Hepatic stellate cell (primary cell): ENCODE measurements around the gene CD44.

ENCODE experiments used
- DNase-seq: peaks from one replicate; pipeline ENCODE4 v3.0.0; 2011; ENCODE audit warnings: low spot score

CD44 gene

DNA sequence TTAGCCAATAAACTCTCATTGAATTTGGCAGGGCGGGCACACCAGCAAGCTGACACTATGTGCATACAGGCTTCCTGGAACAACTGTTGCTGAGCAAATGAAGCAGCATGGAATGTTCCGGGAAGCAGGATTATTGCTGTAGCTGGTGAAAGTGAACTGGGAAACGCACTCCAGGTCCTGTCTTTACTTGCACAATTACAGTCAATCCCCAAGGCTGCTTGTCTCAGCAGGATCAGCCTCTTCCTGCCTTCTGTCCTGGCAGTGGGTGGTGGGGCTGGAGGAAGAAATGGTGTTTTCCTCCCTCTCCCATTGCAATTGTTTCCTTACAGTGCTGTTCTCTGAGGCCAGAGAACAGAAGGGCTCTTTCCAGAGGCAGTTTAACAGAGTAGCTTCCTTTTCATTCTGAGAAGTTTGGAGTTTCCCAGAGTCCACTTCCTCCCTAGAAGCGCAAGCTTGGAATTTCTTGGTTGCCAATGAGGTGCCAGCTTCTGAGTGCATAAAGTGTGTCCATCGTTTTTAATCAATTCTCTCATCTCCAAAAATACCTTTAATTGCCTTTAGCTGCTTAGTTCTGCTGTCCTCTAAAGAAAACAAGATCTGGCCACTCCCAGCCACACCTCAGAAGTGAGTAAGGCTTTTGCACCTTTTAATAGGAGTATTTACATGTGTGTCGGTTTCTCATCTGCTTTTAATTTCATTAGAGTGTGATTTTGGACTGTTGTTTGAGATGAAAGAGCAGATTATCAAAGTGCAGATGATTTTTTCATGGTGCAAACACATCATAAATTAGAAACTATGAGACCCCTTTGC, 19.9 kb downstream of the CD44 start:
- DNase-seq, result no peak

- DNase-seq, result no peak
These were observed 21.4 kb downstream of the CD44 start for GRCh38 chr11:35160246-35160824.

GRCh38 chr11:35160902-35161597, 22.1 kb downstream of the CD44 start:
- no peak for DNase-seq

- no peak for DNase-seq
These were observed 23.8 kb downstream of the CD44 start for GRCh38 chr11:35162745-35163144.

GRCh38 chr11:35163209-35163608, 24.2 kb downstream of the CD44 start:
- DNase-seq, result no peak

GRCh38 chr11:35163702-35164496, 24.9 kb downstream of the CD44 start:
- DNase-seq, result no peak

DNA sequence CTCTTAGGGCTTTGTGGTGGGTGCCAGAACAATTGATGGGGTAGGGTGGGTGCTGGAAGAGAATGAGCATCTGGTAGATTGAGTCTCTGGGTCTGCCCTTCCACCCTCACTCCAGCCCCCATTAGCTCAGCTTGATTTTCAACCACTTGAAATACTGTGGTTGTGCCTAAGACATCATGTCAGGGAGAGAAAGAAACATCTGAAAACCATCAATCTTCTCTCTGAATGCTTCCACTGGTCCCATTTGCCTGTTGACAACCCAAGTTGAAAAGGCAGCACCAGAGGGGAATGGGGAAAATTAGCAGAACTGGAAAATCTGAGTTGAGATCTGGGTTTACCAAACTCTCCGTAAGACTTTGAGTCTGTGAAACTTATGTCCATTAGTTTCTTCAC, 26.1 kb downstream of the CD44 start:
- DNase-seq, result no peak

DNA sequence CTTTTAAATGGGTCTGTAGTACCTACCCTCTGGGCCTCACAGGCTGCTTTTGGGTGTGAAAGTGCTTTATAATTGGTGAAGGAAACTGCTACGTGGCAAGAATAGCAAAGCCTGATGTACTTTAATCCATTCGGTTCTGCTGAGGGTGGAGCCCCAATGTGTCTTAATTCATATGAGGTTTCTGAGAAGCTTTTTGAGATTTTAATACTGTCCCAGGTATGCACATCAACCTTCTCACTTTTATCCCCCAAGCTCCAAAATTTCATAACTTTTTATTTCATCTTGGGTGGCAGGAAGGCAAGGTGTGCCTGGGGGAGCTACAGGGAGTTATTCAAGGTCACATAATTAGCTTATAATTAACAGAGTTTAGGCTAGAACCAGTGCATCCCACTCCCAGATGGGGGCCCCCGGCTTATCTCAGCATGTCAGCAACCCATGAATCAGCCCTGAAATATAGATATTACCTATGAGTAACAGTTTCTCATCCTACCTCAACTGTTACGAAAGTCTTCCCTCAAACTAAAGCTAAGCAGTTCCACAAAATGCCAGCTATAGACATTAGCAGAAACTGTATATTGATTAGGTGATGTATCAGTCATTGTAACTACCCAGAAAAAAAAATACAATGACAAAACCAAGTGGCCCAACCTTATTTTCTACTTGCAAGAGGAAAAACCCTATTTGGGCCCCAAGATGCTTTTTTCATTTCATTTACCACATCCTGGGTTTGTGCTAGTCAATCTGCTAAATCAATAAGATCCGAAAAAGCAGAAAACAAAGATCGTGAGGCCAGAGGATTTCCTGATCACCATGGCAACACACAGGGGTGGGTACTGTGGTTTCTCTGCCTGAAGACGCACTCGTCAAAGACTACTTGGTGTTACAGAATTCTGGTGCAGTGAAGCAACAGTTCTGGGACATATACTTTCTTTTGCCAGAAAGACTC, 26.7 kb downstream of the CD44 start:
- no peak for DNase-seq

GRCh38 chr11:35166369-35167360, 27.7 kb downstream of the CD44 start:
- peak; percentile 51 for DNase-seq

DNA sequence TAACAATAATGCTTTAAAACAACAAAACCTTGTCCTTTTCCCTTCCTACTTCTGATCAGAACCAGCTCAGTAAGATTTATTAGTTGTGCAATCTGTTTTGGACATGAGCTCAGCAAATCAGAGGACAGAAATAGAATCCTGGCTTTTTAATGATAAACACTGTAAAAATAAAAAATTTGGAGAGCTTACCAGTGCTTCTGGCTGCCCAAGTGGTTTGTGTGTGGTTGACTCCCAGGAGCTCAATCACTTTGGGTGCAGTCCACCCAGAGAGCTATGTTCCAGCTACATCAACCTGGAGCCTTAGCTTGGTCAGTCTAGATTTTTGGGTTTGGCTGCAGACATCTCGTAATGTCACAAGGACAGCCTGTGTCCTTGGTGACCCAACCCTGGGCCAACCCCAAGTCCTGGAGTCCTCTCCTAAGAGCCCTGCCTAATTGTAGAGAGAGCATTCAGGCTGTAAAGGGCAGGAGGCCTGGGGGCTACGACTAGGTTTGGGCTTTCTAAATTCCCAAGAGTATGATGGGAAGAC, 28.5 kb downstream of the CD44 start:
- no peak for DNase-seq

DNA sequence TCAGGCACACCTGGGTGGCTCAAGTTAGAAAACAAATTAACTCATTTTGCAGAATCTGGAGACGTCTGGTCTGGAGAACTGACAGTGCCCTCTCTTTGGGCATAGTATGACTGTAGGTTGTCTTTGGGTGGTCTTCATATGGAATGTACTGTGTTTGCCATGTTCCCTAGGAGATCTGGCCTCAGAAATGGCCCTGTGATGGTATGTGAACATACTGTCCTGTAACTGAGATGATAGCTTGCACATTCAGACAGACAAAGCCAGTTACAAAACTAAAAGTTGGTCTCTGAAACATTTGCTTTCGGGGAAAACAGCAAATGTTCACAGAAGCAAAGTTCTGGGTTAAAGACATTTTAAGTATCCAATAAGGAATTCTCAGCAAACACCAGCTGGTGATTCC, 29.7 kb downstream of the CD44 start:
- no peak for DNase-seq

DNA sequence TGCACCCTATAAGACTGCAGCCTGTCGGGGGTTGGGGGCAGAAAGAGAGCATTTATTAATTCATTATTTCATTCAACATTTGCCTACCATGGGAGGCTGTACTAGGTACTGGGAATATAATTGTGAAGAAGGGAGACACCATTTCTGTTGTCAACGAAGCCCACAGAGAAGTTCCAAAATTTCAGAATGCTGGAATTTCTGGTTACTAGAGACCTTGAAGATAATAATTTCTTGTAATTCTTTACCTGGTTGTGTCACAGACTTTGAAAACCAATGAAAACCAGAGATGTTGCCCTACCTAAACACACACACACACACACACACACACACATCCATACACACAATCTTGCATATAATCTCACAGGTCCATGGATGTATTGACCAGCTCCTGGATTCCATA, 30.1 kb downstream of the CD44 start:
- DNase-seq, result no peak

DNA sequence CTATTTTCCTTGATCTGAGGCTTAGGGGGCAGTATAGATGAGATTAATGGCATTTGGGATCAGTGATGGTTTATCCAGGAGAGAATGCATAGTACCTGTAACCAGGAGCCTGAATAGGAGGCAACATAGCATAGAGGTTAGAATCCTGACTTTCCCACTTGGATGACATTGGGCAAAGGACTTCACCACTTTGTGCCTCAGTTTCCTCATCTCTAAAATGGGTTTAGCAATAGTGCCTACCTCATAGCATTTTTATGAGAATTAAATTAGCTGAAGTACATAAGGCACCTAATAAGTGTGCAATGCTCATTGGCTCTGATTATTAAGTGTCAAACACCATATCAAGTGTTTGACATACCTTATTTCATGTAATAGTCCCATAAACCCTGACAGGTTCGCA, 30.8 kb downstream of the CD44 start:
- no peak for DNase-seq

- no peak for DNase-seq
These were observed 31.5 kb downstream of the CD44 start for GRCh38 chr11:35170503-35170902.

DNA sequence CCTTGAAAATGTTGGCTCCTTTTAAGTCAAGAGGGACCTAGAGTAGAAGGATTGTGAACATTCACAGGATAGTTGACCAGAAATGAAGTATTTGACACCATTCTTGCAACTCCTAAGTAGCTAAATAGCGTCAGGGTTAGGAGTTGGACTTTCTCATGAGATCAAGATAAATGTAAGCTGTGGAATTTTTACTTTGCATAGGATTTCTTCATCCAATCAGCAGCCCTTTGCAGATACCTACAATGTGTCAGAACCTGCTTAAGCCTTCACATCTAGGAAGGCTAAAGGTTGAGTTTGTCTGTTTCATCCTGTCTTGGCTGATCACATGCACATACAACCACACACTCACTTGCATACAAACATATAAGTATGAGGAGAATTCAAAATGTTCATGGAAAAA, 32.3 kb downstream of the CD44 start:
- DNase-seq, result no peak

DNA sequence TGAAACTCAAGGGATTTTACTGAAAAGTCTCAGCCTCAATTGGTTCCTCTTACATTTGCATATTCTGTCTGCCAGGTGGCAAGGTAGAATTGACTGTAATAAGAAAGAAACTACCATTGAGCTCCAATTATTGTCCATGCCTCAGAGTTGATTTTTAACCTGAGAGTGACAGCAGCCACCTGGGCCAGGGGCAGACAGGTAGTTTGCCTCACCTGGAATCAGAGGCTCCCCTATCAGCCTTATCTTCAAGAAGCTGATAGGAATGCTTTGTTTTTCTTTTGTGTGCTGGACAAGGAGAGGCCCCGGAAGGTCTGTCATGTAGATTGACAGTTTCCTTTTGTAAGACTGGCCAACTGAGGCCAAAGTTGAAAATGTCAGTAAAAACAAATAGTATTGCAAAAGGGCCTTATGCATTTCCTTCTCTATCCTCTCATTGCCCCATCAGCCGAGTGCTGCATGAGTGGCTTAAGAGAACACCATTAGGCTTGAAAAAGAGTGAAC, 34.1 kb downstream of the CD44 start:
- no peak for DNase-seq

DNA sequence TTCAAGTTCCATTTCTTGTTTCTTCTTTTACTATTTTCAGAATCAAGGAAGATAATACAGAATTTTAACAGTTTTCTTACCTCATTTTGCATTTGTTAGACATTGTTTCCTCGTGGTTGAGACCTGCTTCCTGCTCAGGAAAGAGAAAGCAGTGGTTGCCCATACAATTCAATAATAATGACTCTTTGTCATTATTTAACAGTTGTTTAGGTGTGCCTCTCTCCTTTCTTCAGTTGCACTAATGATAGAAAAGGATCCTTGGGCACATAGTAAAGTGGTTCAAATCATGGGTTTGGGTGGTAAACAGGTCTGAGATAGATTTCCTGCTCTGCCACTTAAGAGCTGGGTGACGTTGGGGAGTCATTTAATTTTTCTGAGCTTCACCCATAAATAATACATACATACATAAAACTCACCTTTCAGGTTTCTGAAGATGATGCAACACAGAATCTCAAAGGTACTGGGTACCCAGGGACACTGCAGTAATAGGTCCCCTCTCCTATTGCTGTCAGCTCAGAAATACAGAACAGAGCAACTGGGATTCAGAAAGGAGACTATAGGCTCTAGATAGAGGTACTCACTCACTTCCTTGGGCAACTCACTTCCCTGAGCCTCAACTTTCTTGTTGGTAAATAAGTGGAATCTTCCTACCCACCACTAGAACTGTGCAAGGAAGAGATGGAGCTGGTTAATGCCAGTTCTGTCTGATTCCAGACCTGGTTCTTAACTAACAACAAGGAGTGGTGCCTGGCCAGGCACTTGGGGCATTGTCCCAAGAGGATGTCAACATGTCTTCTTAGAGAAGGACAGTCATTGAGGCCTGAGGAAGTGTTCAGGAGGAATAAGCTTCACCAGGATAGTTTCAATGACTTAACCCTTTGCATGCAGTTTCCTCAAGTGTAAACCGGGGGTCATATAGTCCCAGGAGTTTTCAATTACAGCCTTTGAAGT, 34.9 kb downstream of the CD44 start:
- DNase-seq, result no peak

DNA sequence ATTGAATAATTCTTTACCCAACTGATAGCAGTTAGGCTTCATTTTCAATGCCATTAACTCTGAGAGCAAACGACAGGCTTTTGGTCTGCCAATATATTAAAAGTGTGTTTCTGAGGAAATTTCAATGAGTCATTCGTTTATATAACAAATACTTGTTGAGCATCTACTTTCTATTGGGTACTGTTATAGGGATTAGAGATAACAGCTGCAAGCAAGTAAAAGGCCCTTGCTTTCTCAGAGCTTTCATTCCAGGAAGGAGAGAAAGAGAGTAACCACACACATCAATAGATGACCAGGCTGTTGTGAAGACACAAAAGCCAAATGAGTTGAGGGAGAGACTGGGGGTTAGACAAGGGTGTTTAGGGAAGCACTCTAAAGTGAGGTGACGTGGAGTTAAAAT, 35.7 kb downstream of the CD44 start:
- peak; percentile 35 for DNase-seq
